Neutrophil (primary cell): Measurements from ENCODE around the gene HDAC3.

ENCODE experiments used
- H3K27ac ChIP-seq: fragments of 200-600 bp; sonication (generic); 2 replicates; pipeline ENCODE4 v1.5.1; 2016; ENCODE audit warnings: mild to moderate bottlenecking, moderate library complexity
- H3K27me3 ChIP-seq: fragments of 200-600 bp; sonication (generic); 2 replicates; pipeline ENCODE4 v1.6.0; 2016; ENCODE audit warnings: mild to moderate bottlenecking
- H3K36me3 ChIP-seq: fragments of 200-600 bp; sonication (generic); 2 replicates; pipeline ENCODE4 v1.5.1; 2017
- H3K4me1 ChIP-seq, 2 experiments: fragments of 200-600 bp in 1 of 2; sonication (generic) in 1 of 2; 1 replicate in 1 of 2; 2 replicates in 1 of 2; pipeline versions ENCODE4 v1.5.1 to v1.6.1; 2013 to 2016; ENCODE audit warnings: low read depth in 1 of 2, low read length in 1 of 2, mild to moderate bottlenecking in 1 of 2, moderate library complexity in 1 of 2; ENCODE audit not compliant: control insufficient read depth in 1 of 2, insufficient read depth in 1 of 2
- H3K4me3 ChIP-seq, 2 experiments: fragments of 200-600 bp in 1 of 2; sonication (generic) in 1 of 2; 1 replicate in 1 of 2; 2 replicates in 1 of 2; pipeline ENCODE4 v1.5.1; 2013 to 2016; ENCODE audit warnings: low read depth in 1 of 2, low read length in 1 of 2, mild to moderate bottlenecking in 1 of 2, moderate library complexity in 1 of 2
- H3K9me3 ChIP-seq: fragments of 200-600 bp; sonication (generic); 2 replicates; pipeline ENCODE4 v1.5.1; 2016
- CTCF ChIP-seq: fragments of 200-600 bp; sonication (generic); IDR thresholded peaks from 2 replicates; pipeline ENCODE4 v1.5.1; 2016; ENCODE audit warnings: antibody characterized with exemption

The HDAC3 gene

GRCh38 chr5:141646026-141646425 lies 9.4 kb upstream of the HDAC3 start:
- H3K4me1 ChIP-seq: peaks cover 14 to 21% of the 10 kb centered on the region in 2 experiments
- H3K4me3 ChIP-seq: no peak overlapping the region
- no peak overlapping the region for H3K27ac ChIP-seq
- no peaks in the 10 kb centered on the region for H3K27me3 ChIP-seq
- peaks cover 81% of the 10 kb centered on the region for H3K36me3 ChIP-seq
- TF ChIP-seq CTCF: no peak
- H3K9me3 ChIP-seq: no peaks in the 10 kb centered on the region

GRCh38 chr5:141641634-141642267 lies 5.1 kb upstream of the HDAC3 start:
- no peak for TF ChIP-seq CTCF
- no peak overlapping the region for H3K27ac ChIP-seq
- peaks cover 15% of the 10 kb centered on the region for H3K27me3 ChIP-seq
- H3K4me1 ChIP-seq: peaks cover 15 to 19% of the 10 kb centered on the region in 2 experiments
- H3K4me3 ChIP-seq: no peak overlapping the region
- H3K9me3 ChIP-seq: no peaks in the 10 kb centered on the region
- H3K36me3 ChIP-seq: peaks cover 66% of the 10 kb centered on the region

- peaks cover 56% of the 10 kb centered on the region for H3K36me3 ChIP-seq
These were observed 4.0 kb upstream of the HDAC3 start for GRCh38 chr5:141640698-141641097.

GRCh38 chr5:141640051-141640415 lies 3.4 kb upstream of the HDAC3 start:
- Histone ChIP-seq H3K4me3 (no peak overlapping the region), H3K27me3 (peaks cover 15% of the 10 kb centered on the region), H3K9me3 (no peaks in the 10 kb centered on the region), H3K27ac (no peak overlapping the region), H3K4me1 (peaks cover 27 to 30% of the 10 kb centered on the region in 2 experiments), H3K36me3 (peaks cover 49% of the 10 kb centered on the region)
- no peak for TF ChIP-seq CTCF

More at GRCh38 chr5:141640698-141641097, 4.0 kb upstream of the HDAC3 start:
- Histone ChIP-seq H3K9me3 (no peaks in the 10 kb centered on the region), H3K27ac (no peak overlapping the region), H3K4me1 (peaks cover 21 to 26% of the 10 kb centered on the region in 2 experiments), H3K27me3 (peaks cover 15% of the 10 kb centered on the region), H3K4me3 (no peak overlapping the region)
- TF ChIP-seq CTCF: no peak

- Histone ChIP-seq H3K9me3 (no peaks in the 10 kb centered on the region), H3K27me3 (peaks cover 15% of the 10 kb centered on the region), H3K36me3 (peaks cover 48% of the 10 kb centered on the region), H3K4me3 (no peak overlapping the region), H3K27ac (no peak overlapping the region), H3K4me1 (peaks cover 29 to 30% of the 10 kb centered on the region in 2 experiments)
- TF ChIP-seq CTCF: no peak
These were observed 2.9 kb upstream of the HDAC3 start for GRCh38 chr5:141639357-141640050.
